ENCODE measurements around the gene PSME2. TPM values are rescaled to one million over a fixed set of nuclear protein-coding genes. Genes with fewer than 3 reads are reported as not detected.

The PSME2 gene
- total RNA-seq, 1 experiment from 2014 or later = 126 TPM

DNA sequence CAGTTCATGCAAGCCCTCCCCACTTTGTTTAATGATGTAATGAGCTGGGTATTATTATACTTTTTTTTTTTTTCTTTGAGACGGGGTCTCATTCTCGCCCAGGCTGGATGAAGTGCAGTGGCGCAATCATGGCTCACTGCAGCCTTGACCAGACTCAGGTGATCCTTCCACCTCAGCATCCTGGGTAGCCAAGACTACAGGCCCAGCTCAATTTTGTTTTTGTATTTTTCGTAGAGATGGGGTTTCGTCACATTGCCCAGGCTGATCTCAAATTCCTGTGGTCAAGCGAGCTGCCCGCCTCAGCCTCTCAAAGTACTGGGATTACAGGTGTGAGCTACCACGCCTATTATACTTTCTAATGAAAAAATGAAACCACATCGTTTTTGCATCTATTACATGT is 36.4 kb downstream of the PSME2 start:
- no peak overlapping the region for H3K27ac ChIP-seq (ENCODE audit: insufficient read length, low read depth, low read length)
- no peak overlapping the region for H4K8ac ChIP-seq (replicated peaks; ENCODE audit: insufficient read length, low read depth, low read length)
- no peak overlapping the region for H3K4me3 Mint-ChIP-seq
- no peak overlapping the region for H2AFZ ChIP-seq (ENCODE audit: low read length)
- no peaks in the 10 kb centered on the region for H3K4me1 ChIP-seq (ENCODE audit: insufficient read depth, low read length)
- H3K79me1 ChIP-seq (ENCODE audit: insufficient read depth, low read depth, low read length, poor library complexity, severe bottlenecking) = no peaks in the 10 kb centered on the region
- no peak for TF ChIP-seq CTCF (conservative IDR thresholded peaks at IDR 0.05)
- H3K23ac ChIP-seq (ENCODE audit: insufficient read length, low read depth, low read length) = no peak overlapping the region
- no peak overlapping the region for H3K4me2 ChIP-seq (ENCODE audit: insufficient read depth, insufficient read length, low read length)
- peaks cover 3 to 5% of the 10 kb centered on the region in 2 experiments for H3K4me1 Mint-ChIP-seq
- H2AK5ac ChIP-seq (ENCODE audit: insufficient read length, low read length) = no peak overlapping the region
- H2BK20ac ChIP-seq (ENCODE audit: low read depth, low read length, poor library complexity, severe bottlenecking) = no peak overlapping the region
- H3K9me3 ChIP-seq (ENCODE audit: control insufficient read depth, low read depth, low read length) = no peaks in the 10 kb centered on the region
- no peak for DNase-seq
- no peak overlapping the region for H2BK15ac ChIP-seq (ENCODE audit: low read depth, low read length)
- H3K18ac ChIP-seq (ENCODE audit: insufficient read length, low read depth, low read length) = no peak overlapping the region
- no peak overlapping the region for H4K91ac ChIP-seq (ENCODE audit: insufficient read length, low read depth, low read length)
- no peak overlapping the region for H3T11ph ChIP-seq (ENCODE audit: low read length)
- H3K27me3 ChIP-seq (ENCODE audit: insufficient read depth, low read length) = no peaks in the 10 kb centered on the region
- peaks cover 2% of the 10 kb centered on the region; the same call in 1 of the 2 replicates for H3K27me3 Mint-ChIP-seq (ENCODE audit: low read depth)
- no peak overlapping the region for H2BK12ac ChIP-seq (ENCODE audit: insufficient read length, low read depth, low read length)
- H3K23me2 ChIP-seq (ENCODE audit: insufficient read length, low read depth, low read length, poor library complexity, severe bottlenecking) = peaks cover 9% of the 10 kb centered on the region
- peaks cover 2% of the 10 kb centered on the region in 2 experiments; a peak in 3 of 5 replicates for H3K9me3 Mint-ChIP-seq
- no peak overlapping the region for H3K4ac ChIP-seq (ENCODE audit: low read depth, low read length)
- H3K56ac ChIP-seq (ENCODE audit: insufficient read length, low read depth, low read length) = no peak overlapping the region
- H3K9ac ChIP-seq (ENCODE audit: extremely low read depth, insufficient read length, low read length) = no peak overlapping the region
- H3K14ac ChIP-seq (ENCODE audit: insufficient read depth, low read length) = no peak overlapping the region
- H2BK120ac ChIP-seq (ENCODE audit: low read depth, low read length, poor library complexity, severe bottlenecking) = no peak overlapping the region
- H4K5ac ChIP-seq (ENCODE audit: insufficient read length, low read depth, low read length) = no peak overlapping the region
- H3K36me3 Mint-ChIP-seq (ENCODE audit: insufficient read depth in 1 of 3, low read depth in 3 of 3) = peaks cover 2 to 5% (median 2%) of the 10 kb centered on the region in 3 experiments
- no CpG with 5 or more reads among the region's 9 CpGs for WGBS (ENCODE audit: extremely low coverage, insufficient read length, low lambda C conversion rate)
- H3K27ac Mint-ChIP-seq = no peak overlapping the region
- no peaks in the 10 kb centered on the region for H4K20me1 ChIP-seq (ENCODE audit: control insufficient read depth, insufficient read depth, insufficient read length)
- no peak overlapping the region for H2BK5ac ChIP-seq (ENCODE audit: insufficient read length, low read length)
- H3K79me2 ChIP-seq (ENCODE audit: insufficient read depth, low read length) = no peaks in the 10 kb centered on the region
